ENCODE data around the gene LYZL2. TPM values are rescaled to one million over a fixed set of nuclear protein-coding genes. Genes with fewer than 3 reads are reported as not detected.
A peak's percentile ranks its signal among the peaks of the same experiment; 100 is the strongest.
"Not testable (repeated sequence)": the region's sequence is repeated elsewhere in the genome, so short reads cannot be mapped to it uniquely, and the experiment has no call there.

LYZL2 gene
- total and polyA plus RNA-seq, 9 of the 15 experiments (the other 6 are each of a cell fraction or from before 2014, with no cell fraction given) = not detected

GRCh38 chr10:30630571-30630970 is 1.0 kb upstream of the LYZL2 start:
- no TSS peak for BruUV-seq (replicated peaks)
- ATAC-seq = no peak

DNA sequence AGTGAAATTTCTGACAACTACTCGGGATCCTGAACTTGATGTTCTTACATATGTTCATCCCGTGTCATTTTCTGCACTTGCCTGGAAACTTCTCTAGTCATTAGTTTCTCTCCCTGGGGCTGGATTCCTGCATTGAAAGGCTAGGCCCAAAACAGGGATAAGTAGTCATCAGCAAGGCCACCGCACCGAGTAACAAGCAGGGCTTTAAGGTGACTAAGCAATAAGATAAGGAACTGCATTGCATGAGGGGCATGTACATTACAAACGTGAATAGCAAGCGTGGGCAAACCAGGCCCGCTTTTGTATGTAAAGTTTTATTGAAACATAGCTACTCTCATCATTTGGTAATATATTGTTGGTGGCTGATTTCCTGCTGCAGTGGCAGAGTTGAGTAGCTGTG is 977 bp downstream of the LYZL2 start:
- H3K4me2 ChIP-seq (ENCODE audit: insufficient read depth, low read length); POLR2A ChIA-PET; H3K4me3 ChIP-seq; H3K9me1 ChIP-seq (ENCODE audit: control insufficient read depth, insufficient read depth, low read length); H4K20me1 ChIP-seq (replicated peaks; ENCODE audit: control insufficient read depth, insufficient read depth, low read length); intact Hi-C loops (cut with micrococcal nuclease); CTCF ChIA-PET (ENCODE audit: low intra/inter-chr PET ratio); FAIRE-seq; H3K9me3 ChIP-seq (replicated peaks; ENCODE audit: control insufficient read depth, insufficient read depth, low read depth, low read length); H3K36me3 ChIP-seq (ENCODE audit: control insufficient read depth, insufficient read depth, low read length); H2AFZ ChIP-seq (ENCODE audit: low read depth, low read length); H3K4me1 ChIP-seq (replicated peaks in 1 of 2; ENCODE audit: control insufficient read depth in 2 of 2, insufficient read depth in 2 of 2, low read length in 2 of 2); H3K79me2 ChIP-seq (ENCODE audit: control insufficient read depth, insufficient read depth, low read length); H3K27ac ChIP-seq (ENCODE audit: extremely low read depth, low read depth, low read length); DNase-seq (ENCODE audit: extremely low read depth in 1 of 4, low spot score in 3 of 4); BruUV-seq (replicated peaks); ATAC-seq; H3K9ac ChIP-seq (ENCODE audit: insufficient read depth in 1 of 2, low read depth in 2 of 2, low read length in 2 of 2): not testable (repeated sequence)
- H3K27me3 ChIP-seq (ENCODE audit: control insufficient read depth in 2 of 2, insufficient read depth in 2 of 2, low read length in 2 of 2) = peaks cover 9 to 49% of the 10 kb centered on the region in 2 experiments; a peak in 3 of 5 replicates
- 5% methylated on average over 6 of the region's 7 CpGs for WGBS (ENCODE audit: insufficient coverage, low coverage, missing lambda C conversion rate)
- in situ Hi-C loops (cut with MboI) = loop anchor here (5.0 kb wide), 1 partner anchor 1336 kb away; no protein-coding TSS in a partner anchor

More at GRCh38 chr10:30630571-30630970, 1.0 kb upstream of the LYZL2 start:
- no peak overlapping the region for H3K9ac ChIP-seq (ENCODE audit: insufficient read depth in 1 of 2, low read depth in 2 of 2, low read length in 2 of 2)
- H3K36me3 ChIP-seq (ENCODE audit: control insufficient read depth, insufficient read depth, low read length) = no peaks in the 10 kb centered on the region
- H3K27ac ChIP-seq (ENCODE audit: extremely low read depth, low read depth, low read length) = no peak overlapping the region
- in situ Hi-C loops (cut with MboI) = no loop called here
- H3K9me1 ChIP-seq (ENCODE audit: control insufficient read depth, insufficient read depth, low read length) = no peaks in the 10 kb centered on the region
- no peaks in the 10 kb centered on the region for H3K79me2 ChIP-seq (ENCODE audit: control insufficient read depth, insufficient read depth, low read length)
- ChIA-PET CTCF (ENCODE audit: low intra/inter-chr PET ratio) (no interaction called here), POLR2A (no interaction called here)
- DNase-seq (ENCODE audit: extremely low read depth in 1 of 4, low spot score in 3 of 4) = no peak
- no peaks in the 10 kb centered on the region for H4K20me1 ChIP-seq (replicated peaks; ENCODE audit: control insufficient read depth, insufficient read depth, low read length)
- no peak overlapping the region for H3K4me3 ChIP-seq
- FAIRE-seq = no peak
- WGBS (ENCODE audit: insufficient coverage, low coverage, missing lambda C conversion rate) = 0% methylated on average over 2 of the region's 2 CpGs
- H3K4me2 ChIP-seq (ENCODE audit: insufficient read depth, low read length) = no peak overlapping the region
- H2AFZ ChIP-seq (ENCODE audit: low read depth, low read length) = no peak overlapping the region
- H3K4me1 ChIP-seq (replicated peaks in 1 of 2; ENCODE audit: control insufficient read depth in 2 of 2, insufficient read depth in 2 of 2, low read length in 2 of 2) = no peaks in the 10 kb centered on the region
- H3K27me3 ChIP-seq (ENCODE audit: control insufficient read depth in 2 of 2, insufficient read depth in 2 of 2, low read length in 2 of 2) = peaks cover 9 to 37% of the 10 kb centered on the region in 2 experiments; a peak in 3 of 5 replicates
- TF ChIP-seq ZNF384 (IDR thresholded peaks at IDR 0.05; ENCODE audit: low read depth, low read length) (0 out of 2 replicates have a peak, but pooled peaks have one; percentile 14), SRF (CRISPR knock-in tag; IDR thresholded peaks at IDR 0.05) (no peak)
- no peaks in the 10 kb centered on the region for H3K9me3 ChIP-seq (replicated peaks; ENCODE audit: control insufficient read depth, insufficient read depth, low read depth, low read length)
- intact Hi-C loops (cut with micrococcal nuclease) = no loop called here

DNA sequence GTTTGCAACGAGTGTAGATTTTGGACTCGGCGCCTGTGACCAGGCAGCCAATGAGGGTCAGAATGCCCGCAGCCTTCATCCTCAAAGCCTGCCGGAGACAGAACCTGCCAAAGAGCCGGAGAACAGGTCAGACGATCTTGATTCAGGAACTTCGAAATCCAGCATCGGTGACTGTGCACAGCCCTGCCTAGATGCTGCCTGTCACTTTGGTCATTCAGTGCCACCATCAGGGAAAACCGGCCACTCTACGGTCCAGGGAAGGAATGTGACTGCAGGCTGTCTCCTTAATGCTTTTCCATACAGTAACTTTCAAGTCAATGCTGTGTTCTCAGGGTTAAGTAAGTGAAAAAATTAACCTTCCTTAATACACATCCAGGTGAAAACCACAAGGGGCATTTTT is 2.7 kb downstream of the LYZL2 start:
- FAIRE-seq = not testable (repeated sequence)
- H3K27me3 ChIP-seq (ENCODE audit: control insufficient read depth in 2 of 2, insufficient read depth in 2 of 2, low read length in 2 of 2) = peaks cover 11 to 46% of the 10 kb centered on the region in 2 experiments; a peak in 3 of 5 replicates

More for the DNA sequence above, 2.7 kb downstream of the LYZL2 start:
- BruUV-seq (replicated peaks); intact Hi-C loops (cut with micrococcal nuclease); H3K4me3 ChIP-seq; H3K9me3 ChIP-seq (replicated peaks; ENCODE audit: control insufficient read depth, insufficient read depth, low read depth, low read length); H2AFZ ChIP-seq (ENCODE audit: low read depth, low read length); H3K4me2 ChIP-seq (ENCODE audit: insufficient read depth, low read length); H3K9me1 ChIP-seq (ENCODE audit: control insufficient read depth, insufficient read depth, low read length); POLR2A ChIA-PET; CTCF ChIA-PET (ENCODE audit: low intra/inter-chr PET ratio); H3K27ac ChIP-seq (ENCODE audit: extremely low read depth, low read depth, low read length); H3K36me3 ChIP-seq (ENCODE audit: control insufficient read depth, insufficient read depth, low read length); ATAC-seq; H3K9ac ChIP-seq (ENCODE audit: insufficient read depth in 1 of 2, low read depth in 2 of 2, low read length in 2 of 2); H3K4me1 ChIP-seq (replicated peaks in 1 of 2; ENCODE audit: control insufficient read depth in 2 of 2, insufficient read depth in 2 of 2, low read length in 2 of 2); DNase-seq (ENCODE audit: extremely low read depth in 1 of 4, low spot score in 3 of 4); H3K79me2 ChIP-seq (ENCODE audit: control insufficient read depth, insufficient read depth, low read length); H4K20me1 ChIP-seq (replicated peaks; ENCODE audit: control insufficient read depth, insufficient read depth, low read length): not testable (repeated sequence)
- under 1% methylated on average over 7 of the region's 11 CpGs for WGBS (ENCODE audit: insufficient coverage, low coverage, missing lambda C conversion rate)
- in situ Hi-C loops (cut with MboI) = loop anchor here (5.0 kb wide), 1 partner anchor 1335 kb away; no protein-coding TSS in a partner anchor
